NCI-H2196 treated with DMSO at 0.1 percent for 48 hours (cell line): ENCODE measurements around the gene GMDS.

Source experiments
- DNase-seq: peaks from one replicate; lab custom pipeline; 2025; ENCODE audit not compliant: unreplicated experiment; lab: John Stamatoyannopoulos, UW

The GMDS gene

DNA sequence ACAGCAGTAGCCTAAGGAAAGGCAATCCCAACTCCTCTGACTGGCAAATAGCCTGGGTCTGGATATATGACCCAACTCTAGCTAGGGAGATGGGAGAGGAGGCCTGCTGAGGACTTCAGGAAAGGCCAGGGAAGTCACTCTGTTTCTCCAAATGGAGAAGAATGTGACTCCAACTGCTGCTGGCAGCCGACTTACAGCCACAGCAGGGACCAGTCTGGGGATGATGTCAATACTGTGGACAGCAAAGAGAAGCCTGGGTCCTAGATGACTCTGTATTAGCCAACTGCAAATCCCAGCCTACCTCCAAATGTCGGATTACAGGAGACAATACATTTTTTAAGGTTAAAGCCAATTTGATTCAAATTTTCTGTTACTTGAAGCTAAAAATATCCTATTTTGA, 403.1 kb downstream of the GMDS start:
- no peak for DNase-seq

DNA sequence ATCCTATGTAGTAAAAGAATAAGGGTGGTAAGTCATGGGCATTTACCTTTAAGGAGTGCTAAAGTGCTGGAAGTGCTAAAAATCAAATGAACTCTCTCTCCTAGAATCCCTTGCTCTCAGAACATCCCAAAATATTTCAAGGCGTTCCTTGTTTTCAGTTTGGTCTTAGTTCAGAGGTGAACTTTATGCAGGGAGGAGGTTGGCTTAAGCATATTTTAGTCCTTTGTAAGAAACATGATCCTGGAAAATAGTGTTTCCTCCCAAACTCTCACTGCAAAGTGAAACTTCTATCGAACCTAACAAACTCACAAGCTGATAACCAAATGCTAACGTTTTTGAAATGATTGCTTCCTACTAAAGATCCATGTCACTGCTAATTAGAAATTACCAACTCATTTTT, 404.3 kb downstream of the GMDS start:
- DNase-seq, result no peak

DNA sequence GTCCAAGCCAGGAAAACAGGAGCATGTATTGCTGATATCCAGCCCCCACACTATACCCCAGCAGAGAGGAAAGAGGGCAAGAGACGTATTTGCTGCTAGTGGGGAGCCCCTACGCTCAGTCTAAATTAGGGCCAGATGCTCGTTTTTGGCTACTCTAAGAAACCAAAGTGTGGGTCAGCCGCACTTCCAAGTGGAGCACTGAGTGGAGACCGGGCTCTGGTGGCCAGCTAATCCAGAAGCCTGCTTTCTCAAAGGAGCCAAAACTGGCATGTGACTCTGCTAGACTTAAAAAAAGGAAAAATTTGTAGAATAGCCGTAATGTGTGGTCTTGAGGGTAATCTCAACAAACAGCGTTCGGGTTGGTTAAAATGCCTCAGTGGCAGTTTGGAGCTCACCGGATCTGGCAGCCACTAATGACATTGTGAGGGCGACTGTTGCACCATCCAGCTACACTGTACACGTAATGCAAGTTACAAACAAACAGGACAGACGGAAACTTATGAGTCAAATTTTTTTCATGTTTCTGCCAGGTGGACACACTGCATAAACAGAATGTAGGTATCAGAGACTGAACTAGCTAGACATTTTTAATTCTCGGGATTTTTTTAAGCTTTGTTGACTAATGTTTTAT, 404.8 kb downstream of the GMDS start:
- DNase-seq, result no peak

DNA sequence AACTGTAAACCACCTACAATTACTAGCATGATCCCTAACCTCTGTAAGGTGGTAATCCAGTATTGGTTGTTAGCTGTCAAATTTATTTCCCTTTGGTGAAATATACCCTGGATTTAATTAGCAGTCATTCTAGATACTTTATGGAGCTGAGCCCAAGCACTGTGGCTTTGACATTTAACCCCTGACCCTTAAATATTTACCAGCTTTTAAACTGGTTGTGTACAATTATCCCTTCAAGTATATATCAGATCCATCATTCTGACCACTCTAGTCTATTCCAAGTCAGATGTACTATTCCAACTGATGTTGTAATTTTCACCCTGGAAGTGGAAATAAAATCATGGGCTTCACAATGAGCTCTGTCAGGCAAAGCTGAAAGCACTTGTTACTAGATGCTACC, 406.0 kb downstream of the GMDS start:
- DNase-seq, result no peak

DNA sequence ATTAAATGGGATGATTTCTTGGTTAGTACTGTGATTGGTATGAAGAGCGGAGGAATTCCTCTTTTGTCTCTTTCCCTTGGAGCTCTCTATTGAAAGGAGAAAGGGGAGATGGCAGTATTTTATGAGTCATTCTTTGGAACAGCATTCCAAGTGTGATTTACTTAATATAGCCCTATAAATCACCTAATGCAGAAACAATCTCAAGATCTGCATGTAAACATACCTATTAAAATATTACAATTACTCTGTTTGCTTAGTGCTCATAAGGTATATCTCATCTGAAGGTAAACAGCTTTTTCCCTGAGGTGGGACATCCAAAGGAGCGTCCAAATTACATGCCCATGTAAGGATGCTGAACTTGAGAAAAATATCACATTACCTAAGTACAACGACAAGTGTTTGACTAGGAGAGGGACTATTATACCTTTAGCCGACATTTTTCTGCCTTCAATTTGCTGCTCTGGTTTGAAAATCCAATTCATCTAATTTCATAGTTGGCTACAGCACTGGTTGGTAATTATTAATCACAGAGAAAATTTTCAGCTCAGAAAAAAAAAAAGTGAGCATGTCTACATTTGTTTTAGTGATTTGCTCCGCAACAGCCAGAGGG, 406.7 kb downstream of the GMDS start:
- DNase-seq, result no peak

DNA sequence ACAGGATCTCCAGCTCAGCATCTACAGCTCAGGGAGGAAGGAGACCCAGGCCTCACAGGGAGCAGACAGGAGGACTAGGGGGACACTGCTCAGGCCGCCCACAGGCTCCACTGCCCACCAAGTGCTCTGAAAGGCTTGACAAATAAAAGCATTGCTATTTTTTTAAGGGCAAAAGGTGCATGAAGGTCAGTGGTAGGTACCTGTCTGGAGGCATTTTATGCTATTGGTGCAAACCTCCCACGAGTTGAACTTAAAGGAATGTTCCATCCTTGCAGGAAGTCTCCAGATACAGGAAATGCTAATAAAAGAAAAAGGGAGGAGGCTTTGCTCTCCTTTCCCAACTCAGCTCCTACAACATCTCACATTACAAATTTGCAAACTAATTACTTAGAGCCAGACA, 407.6 kb downstream of the GMDS start:
- no peak for DNase-seq

DNA sequence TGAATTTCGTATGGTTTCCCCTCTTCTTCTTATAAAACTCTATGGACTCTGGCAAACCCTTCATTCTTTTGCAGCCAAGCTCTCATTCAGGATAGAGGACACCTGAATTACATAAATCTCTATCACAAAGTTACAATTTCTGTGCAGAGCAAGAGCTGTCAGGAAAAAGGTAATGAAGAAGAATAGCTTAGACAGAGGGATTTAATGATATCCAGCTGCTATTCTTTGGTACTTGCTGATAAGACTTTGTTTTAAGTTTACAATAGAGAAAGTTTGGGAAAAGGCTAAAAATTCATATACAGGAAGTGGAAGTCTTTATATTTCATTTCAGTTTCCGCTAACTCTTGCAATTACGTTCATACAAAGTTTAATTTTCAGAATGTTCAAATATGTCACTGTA, 408.7 kb downstream of the GMDS start:
- no peak for DNase-seq

DNA sequence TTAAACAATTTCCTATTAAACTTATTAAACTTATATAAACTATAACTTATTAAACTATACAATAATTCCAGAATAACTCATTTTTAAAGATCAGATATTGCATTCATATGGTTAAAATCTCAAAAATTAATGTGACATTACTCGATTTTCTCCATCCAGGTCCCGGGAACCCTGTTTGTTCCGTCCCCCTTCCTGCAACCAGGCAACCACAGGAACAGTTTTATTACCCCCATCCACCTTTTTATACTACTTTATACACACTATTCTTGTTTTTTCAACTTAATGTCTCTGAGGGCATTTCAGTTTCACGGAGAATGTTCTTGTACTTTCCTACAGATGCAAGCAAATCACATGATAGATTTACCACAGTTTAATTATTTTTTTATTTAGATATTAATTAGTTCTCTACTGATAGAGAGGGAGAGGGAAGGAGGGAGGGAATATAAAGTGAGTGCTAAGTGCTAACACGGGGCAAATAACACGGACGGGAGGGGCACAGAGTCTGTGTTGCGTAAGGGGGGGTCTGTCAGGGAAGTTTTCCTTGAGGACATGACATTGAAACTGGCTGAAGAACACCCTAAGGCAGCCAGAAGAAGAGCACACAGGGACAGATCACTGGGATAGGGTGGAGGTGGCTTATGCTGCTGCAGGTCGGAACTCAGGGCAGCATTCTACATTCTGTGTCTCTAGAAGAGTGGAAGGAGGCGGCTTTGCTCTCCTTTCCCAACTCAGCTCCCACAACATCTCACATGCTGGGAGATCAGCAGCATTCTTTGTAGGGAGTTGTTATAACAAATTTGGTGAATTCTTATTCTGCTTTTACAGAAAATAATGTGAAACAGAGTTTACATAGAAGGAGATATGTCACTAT, 410.5 kb downstream of the GMDS start:
- no peak for DNase-seq

DNA sequence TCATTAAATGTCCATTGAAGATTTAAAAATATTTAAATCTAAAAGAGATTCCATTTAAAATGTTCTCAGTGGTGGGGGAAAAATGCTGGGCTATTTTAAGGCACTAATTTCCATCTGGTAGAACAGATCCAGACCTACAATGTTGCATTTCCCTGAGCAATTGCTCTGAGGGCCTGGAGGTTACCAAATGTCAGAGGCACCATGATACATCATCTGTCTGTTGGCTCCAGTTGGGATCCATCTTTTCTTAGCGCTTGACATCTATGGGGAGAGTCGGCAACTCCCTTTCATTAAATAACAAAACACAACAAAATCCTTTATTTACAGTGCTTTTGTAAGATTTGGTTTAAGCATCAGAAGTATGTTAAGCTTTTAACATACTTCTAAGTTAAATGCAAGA, 411.2 kb downstream of the GMDS start:
- no peak for DNase-seq

DNA sequence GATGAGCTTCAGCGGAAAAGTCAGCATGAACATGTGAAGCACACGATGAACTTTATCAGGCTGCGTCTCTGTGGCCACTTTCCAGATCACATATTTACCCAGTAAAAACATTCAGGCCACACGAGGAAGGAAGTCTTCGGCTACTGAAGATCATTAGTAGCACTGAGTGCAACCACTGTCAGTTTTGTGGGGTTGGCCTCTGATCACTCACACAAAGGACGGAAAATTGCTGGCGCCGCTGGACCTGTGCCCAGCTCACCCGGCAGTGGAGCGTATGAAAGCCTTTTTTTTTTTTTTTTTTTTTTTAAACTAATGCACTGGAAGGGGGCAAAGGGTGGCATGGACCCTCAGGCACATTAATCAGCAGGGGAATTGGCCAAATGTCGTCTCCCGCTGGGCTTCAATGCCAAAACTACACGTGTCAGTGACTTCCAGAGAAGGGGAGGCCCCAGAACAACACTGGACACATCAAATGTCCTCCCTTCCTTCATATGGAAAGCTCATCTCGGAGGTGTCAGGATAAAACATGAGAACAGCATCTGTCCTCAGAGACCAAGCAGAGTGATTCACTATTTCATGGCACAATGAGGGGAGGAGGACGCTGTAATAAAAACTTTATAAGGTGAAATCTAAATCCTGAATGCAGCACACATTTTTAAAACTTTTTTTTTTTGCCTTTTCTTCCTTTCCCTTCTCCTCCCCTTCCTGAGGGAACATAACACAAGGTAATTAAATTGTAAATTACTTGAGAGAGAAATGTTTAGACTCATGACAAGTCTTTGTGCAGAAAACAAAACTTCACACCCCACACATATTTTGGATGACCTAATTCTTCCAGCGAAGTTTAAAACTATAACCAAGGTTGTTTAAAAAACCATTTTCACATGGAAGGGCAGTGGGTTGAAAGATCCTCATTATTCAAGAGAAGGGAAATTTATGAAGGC, 412.3 kb downstream of the GMDS start:
- peak; percentile 17 for DNase-seq

DNA sequence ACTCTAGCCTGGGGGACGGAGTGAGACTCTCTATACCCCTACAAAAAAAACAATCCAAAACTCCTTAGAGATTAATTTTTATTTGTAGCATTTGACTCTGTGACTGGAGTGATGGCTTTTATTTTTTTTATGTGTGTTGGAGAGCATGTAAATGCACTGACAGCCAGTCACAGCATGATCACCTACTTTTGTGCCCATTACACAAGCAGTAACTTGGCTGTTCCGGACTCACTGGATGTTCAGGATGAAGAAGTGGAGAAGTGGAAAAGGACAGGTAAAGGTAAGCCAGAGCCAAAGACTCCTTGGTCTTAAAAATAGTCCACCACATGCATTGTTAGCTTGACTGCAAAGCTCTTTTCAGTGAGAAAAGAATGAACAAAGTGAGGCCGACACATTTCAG, 413.0 kb downstream of the GMDS start:
- DNase-seq, result no peak

DNA sequence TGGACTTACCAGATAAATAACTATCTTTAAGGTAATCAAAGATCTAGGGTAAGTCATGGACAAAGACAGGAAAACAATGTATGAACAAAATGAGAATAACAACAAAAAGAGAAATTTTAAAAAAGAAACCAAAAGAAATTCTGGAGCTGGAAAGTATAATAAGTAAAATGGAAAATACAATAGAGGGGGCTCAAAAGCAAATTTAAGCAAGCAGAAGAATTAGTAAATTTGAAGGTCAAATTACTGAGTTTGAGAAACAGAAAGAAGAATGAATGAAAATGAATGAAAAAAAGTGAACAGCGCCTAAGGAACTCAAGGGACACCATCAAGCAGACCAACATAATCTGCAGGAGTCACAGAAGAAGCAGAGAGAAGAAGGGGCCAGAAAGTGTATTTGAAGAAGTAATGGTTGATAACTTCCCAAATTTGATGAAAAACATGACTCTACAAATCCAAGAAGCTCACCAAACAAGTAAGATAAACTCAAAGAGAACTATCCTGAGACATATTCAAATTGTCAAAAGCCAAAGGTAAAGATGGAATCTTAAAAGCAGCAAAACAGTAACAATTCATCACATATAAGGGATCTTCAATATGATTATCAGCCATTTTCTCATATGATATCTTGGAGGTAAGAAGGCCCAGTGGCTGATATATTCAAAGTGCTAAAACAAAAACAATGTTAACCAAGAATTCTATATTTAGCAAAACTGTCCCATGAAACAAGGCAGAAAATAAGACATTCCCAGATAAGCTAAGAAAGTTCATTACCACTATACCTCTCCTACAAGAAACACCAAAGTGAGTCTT, 417.2 kb downstream of the GMDS start:
- DNase-seq, result no peak

DNA sequence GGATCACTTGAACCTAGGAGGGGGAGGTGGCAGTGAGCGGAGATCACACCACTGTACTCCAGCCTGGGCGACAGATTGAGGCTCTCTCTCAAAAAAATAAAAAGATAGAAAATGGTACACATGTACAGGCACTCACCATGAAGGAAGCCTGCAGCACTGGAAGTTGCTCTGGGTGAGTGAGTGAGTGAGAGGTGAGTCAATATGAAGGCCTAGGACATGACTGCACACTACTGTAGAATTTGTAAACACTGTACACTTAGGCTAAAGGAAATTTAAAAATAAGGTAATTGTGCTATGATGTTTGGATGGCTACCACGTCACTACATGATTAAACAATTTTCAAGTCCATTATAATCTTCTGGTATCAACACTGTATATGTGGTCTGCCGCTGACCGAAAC, 419.5 kb downstream of the GMDS start:
- DNase-seq, result no peak

DNA sequence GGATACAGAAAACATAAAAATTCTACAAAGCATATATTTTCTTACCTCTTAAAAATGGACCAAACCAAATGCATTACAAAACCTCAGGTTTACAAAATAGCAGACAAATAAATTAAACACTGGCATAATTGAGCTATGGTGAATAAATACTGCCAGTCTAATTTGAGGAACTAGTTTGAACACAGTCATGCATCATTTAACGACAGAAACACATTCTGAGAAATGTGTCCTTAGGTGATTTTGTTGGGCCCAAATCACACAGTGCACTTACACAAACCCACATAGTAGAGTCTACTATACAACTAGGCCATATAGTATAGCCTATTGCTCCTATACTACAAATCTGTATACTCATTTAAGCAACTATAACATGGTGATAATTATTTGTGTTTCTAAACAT, 420.1 kb downstream of the GMDS start:
- no peak for DNase-seq

DNA sequence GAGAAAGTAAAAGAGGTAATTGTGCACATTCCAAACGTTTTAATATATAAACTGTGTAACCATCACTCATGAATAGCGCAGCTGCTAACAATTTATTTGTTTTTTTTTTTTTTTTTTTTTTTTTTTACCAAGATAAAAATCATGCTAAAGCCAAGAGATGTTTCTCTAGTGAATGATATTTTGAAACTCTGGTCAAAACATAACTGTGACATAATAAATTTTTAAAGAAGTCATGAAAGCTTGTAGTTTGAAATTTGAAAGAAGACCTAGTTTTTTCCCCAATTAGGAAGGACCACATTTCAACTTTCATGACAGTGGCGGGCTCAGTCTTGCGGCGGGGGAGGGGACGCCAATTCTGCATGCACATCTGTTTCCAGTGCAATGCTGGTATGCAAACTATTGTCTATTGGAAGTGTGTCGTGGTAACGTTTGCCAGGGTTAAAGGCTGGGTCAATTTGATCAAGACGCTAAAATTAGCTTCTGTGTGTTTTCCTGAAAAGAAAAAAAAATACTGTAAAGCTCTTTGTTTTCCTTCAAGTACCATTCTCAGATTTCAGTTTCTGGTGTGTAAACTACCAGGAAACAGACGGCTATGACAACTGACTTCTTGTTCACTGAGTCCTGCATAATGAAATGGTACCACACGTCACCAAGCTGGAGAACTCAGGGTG, 423.8 kb downstream of the GMDS start:
- peak; percentile 50 for DNase-seq

DNA sequence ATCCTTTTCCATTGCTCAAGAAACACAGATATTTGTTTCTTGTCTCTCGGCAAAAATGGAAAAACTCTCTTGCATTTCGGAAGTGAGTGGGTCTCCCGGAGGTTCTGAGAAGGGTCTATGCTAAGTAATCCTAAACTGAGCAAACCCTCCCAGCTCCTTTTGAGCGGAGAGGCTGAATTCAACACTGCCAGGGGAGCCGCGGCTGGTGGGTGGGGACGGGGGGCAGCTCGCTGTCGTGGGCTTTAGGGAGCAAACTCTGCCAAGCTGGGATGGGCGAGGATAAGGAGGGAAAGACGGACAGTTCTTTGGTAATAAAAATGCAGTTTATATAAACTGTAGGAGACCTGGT, 424.3 kb downstream of the GMDS start:
- no peak for DNase-seq

DNA sequence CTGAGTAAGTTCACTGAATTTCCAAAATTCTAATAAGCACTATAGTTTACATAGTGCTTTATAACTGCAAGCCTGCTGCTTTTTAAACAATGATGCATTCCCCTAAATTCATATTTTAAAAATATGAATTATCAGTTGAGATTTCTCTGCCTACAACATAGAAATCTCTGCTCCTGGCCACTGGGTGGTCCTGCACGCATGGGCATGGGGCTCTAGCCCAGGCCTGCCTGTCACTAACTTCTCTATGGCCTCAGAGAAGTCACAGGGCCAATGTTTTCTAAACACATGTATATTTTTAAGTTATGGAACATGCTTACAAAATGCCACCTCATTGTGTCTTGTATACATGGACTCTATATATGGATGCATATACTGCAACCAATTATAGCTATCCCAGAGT, 424.7 kb downstream of the GMDS start:
- no peak for DNase-seq

DNA sequence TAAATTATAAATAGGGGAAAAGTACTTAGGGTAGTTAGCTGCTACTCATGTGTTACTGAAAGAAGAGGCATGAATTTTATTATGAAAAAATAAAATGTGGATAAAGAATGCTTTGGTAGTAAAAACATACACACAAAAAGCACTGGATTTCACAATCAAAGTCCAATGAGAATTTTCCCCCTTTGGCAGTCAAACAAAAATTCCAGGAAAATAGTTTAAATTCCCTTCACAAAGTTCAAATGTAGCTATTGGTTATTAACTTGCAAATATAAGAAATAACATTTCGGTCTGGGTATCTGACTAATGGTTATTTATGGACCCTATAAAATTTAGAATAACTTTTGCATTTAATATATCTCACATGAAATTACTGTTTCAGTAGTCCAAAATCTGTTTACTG, 425.2 kb downstream of the GMDS start:
- no peak for DNase-seq

DNA sequence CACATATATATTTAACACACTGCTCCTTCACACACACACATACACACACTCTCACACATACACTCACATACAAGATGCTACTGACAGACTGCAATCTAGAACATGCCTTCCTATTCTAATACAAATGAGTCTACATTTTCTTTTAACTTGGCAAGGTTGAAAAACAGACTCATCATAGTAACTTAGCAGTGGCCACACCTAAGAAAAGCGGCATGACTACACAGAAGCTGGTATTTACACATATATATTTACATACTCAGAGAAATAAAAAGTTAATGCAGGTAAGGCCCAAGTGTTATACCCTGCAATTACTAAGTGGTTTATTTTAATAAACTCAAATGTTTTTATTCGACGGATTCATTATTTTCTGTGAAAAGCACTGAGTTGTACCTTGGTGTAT, 426.4 kb downstream of the GMDS start:
- no peak for DNase-seq
